ENCODE measurements around the gene MATCAP1. TPM values are rescaled to one million over a fixed set of nuclear protein-coding genes. Genes with fewer than 3 reads are reported as not detected.

Gene MATCAP1
- total and polyA plus RNA-seq, 10 of the 15 experiments (the other 5 are each of a cell fraction or from before 2014, with no cell fraction given), result 2.8 to 25.8 (median 8.6) TPM

DNA sequence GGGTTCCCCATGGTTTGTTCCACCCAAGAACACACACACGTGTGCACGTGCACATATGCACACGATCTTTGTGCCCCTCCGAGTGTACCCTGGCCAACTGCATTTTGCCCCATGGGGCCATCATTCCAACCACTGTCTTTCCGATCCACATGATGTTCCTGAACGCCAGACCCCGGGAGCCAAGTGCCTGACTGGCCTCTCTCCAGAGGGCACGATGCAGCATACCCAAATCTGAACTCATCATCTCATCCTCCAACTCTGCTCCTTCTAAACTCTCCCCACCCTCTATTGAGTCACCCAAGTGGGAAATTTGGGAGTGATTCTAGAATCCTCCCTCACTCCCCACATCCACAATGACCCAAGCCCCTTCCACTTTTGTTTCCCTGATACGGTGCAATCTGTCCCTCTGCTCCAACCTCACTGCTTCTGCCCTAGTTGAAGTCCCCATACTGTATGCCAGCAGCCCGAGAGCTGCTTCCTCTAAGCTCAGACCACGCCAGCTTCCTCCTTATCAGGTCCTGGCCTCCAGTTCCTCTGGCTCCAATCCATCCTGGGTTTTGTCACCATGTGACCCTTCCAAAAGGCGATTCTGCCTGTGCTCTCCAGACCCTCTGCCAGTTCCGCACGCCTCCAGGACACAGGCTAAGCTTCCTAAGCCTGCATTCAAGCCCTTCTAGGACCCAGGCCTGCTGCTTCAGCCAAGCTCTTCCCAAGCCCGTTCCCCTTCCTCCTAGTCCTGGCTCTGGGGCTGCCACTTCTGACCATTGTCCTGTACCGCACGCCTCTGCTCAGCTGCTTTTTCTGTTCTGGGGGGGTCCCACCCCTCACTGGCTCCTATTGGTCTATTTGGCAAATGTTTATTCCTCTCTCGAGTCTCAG lies 33.1 kb upstream of the MATCAP1 start:
- in situ Hi-C loops (cut with MboI) (no loop called here), intact Hi-C loops (cut with micrococcal nuclease; ENCODE audit: unreplicated experiment) (no loop called here)
- Histone ChIP-seq H2AFZ (ENCODE audit: control insufficient read depth, low read depth, low read length) (no peak overlapping the region), H3K79me2 (ENCODE audit: control insufficient read depth, insufficient read depth, low read length) (no peaks in the 10 kb centered on the region), H3K4me2 (ENCODE audit: control insufficient read depth, insufficient read depth) (no peak overlapping the region), H3K9me3 (replicated peaks; ENCODE audit: control insufficient read depth, insufficient read depth, low read length) (no peaks in the 10 kb centered on the region), H3K4me3 (no peak overlapping the region), H3K27me3 (replicated peaks in 1 of 2; ENCODE audit: control insufficient read depth in 2 of 2, insufficient read depth in 2 of 2, low read length in 1 of 2) (no peaks in the 10 kb centered on the region), H3K36me3 (ENCODE audit: control insufficient read depth in 2 of 2, insufficient read depth in 2 of 2, low read length in 1 of 2) (no peaks in the 10 kb centered on the region), H3K4me1 (ENCODE audit: control insufficient read depth, insufficient read depth, low read length) (no peaks in the 10 kb centered on the region), H3K9ac (ENCODE audit: control insufficient read depth, insufficient read depth, low read length) (no peak overlapping the region), H4K20me1 (ENCODE audit: control insufficient read depth, insufficient read depth) (no peaks in the 10 kb centered on the region), H3K27ac (ENCODE audit: control insufficient read depth, insufficient read depth) (no peak overlapping the region)
- TF ChIP-seq, protein P1, sequence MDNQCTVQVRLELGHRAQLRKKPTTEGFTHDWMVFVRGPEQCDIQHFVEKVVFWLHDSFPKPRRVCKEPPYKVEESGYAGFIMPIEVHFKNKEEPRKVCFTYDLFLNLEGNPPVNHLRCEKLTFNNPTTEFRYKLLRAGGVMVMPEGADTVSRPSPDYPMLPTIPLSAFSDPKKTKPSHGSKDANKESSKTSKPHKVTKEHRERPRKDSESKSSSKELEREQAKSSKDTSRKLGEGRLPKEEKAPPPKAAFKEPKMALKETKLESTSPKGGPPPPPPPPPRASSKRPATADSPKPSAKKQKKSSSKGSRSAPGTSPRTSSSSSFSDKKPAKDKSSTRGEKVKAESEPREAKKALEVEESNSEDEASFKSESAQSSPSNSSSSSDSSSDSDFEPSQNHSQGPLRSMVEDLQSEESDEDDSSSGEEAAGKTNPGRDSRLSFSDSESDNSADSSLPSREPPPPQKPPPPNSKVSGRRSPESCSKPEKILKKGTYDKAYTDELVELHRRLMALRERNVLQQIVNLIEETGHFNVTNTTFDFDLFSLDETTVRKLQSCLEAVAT (IDR thresholded peaks at IDR 0.05), result no peak
- TF ChIP-seq, protein P2, sequence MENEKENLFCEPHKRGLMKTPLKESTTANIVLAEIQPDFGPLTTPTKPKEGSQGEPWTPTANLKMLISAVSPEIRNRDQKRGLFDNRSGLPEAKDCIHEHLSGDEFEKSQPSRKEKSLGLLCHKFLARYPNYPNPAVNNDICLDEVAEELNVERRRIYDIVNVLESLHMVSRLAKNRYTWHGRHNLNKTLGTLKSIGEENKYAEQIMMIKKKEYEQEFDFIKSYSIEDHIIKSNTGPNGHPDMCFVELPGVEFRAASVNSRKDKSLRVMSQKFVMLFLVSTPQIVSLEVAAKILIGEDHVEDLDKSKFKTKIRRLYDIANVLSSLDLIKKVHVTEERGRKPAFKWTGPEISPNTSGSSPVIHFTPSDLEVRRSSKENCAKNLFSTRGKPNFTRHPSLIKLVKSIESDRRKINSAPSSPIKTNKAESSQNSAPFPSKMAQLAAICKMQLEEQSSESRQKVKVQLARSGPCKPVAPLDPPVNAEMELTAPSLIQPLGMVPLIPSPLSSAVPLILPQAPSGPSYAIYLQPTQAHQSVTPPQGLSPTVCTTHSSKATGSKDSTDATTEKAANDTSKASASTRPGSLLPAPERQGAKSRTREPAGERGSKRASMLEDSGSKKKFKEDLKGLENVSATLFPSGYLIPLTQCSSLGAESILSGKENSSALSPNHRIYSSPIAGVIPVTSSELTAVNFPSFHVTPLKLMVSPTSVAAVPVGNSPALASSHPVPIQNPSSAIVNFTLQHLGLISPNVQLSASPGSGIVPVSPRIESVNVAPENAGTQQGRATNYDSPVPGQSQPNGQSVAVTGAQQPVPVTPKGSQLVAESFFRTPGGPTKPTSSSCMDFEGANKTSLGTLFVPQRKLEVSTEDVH (IDR thresholded peaks at IDR 0.05; ENCODE audit: low read depth, partially characterized antibody), result no peak
- no peak for TF ChIP-seq MYC (IDR thresholded peaks at IDR 0.05; ENCODE audit: insufficient read depth, insufficient read length, insufficient replicate concordance, low read length, severe bottlenecking)
- TF ChIP-seq, protein P3, sequence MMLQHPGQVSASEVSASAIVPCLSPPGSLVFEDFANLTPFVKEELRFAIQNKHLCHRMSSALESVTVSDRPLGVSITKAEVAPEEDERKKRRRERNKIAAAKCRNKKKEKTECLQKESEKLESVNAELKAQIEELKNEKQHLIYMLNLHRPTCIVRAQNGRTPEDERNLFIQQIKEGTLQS (IDR thresholded peaks at IDR 0.05; ENCODE audit: borderline replicate concordance, extremely low read depth, low read depth, low read length), result no peak
- no peak for TF ChIP-seq SMAD1 (IDR thresholded peaks at IDR 0.05; ENCODE audit: low read depth, partially characterized antibody)
- TF ChIP-seq SPI1 (IDR thresholded peaks at IDR 0.05; ENCODE audit: borderline replicate concordance, insufficient read depth, low read depth, low read length), result no peak
- TF ChIP-seq BCL11A (IDR thresholded peaks at IDR 0.05; ENCODE audit: low read depth, low read length), result no peak
- no peak for TF ChIP-seq PML (IDR thresholded peaks at IDR 0.05; ENCODE audit: low read length)
- no peak for TF ChIP-seq CREM (IDR thresholded peaks at IDR 0.05; ENCODE audit: low read depth)
- no peak for TF ChIP-seq JUNB (IDR thresholded peaks at IDR 0.05)
- no peak for TF ChIP-seq GABPA (IDR thresholded peaks at IDR 0.05; ENCODE audit: low read depth)
- TF ChIP-seq, protein P4, sequence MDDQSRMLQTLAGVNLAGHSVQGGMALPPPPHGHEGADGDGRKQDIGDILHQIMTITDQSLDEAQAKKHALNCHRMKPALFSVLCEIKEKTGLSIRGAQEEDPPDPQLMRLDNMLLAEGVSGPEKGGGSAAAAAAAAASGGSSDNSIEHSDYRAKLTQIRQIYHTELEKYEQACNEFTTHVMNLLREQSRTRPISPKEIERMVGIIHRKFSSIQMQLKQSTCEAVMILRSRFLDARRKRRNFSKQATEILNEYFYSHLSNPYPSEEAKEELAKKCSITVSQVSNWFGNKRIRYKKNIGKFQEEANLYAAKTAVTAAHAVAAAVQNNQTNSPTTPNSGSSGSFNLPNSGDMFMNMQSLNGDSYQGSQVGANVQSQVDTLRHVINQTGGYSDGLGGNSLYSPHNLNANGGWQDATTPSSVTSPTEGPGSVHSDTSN (IDR thresholded peaks at IDR 0.05; ENCODE audit: insufficient replicate concordance, low read depth, low read length), result no peak
- TF ChIP-seq RAD21 (IDR thresholded peaks at IDR 0.05; ENCODE audit: insufficient read depth, low read depth, low read length), result no peak
- no peak for TF ChIP-seq SIN3A (IDR thresholded peaks at IDR 0.05; ENCODE audit: low read depth, low read length)
- no peak for TF ChIP-seq EP300 (IDR thresholded peaks at IDR 0.05; ENCODE audit: borderline replicate concordance in 1 of 2, control insufficient read depth in 1 of 2, low read depth in 2 of 2, low read length in 2 of 2)
- no peak for FAIRE-seq
- WGBS (ENCODE audit: insufficient coverage, insufficient replicate concordance, low lambda C conversion rate, missing lambda C conversion rate), result 64% methylated on average over 18 of the region's 18 CpGs
- SMC1A ChIA-PET (ENCODE audit: uncharacterized antibody, unreplicated experiment), result no interaction called here
- RAD21 ChIA-PET (ENCODE audit: unreplicated experiment), result no interaction called here
- TSS peak; percentile 46 for BruUV-seq (replicated peaks)
- CTCF ChIA-PET, result interaction anchor here (1.1 kb wide), 1 partner anchor 31 kb away, joined by 3 read pairs; no protein-coding TSS in a partner anchor
- no peak for DNase-seq (ENCODE audit: low read depth, low spot score)
- POLR2A ChIA-PET, result interaction anchor here (0.6 kb wide), 1 partner anchor 172 kb away, joined by 4 read pairs; no protein-coding TSS in a partner anchor
- ATAC-seq, result no peak
